HG03520 (cell line): ENCODE results near the gene RNF180.
A peak's percentile ranks its signal among the peaks of the same experiment; 100 is the strongest.

Experiments
- ATAC-seq: cut with Tn5 transposase; IDR thresholded peaks from one replicate; pipeline ENCODE4 v1.9.1; 2021; ENCODE audit warnings: mild to moderate bottlenecking, moderate library complexity; ENCODE audit not compliant: unreplicated experiment

The RNF180 gene

GRCh38 chr5:64165500-64166200 lies at the start of gene RNF180:
Gene RNF180, plus strand, starts transcription at chr5:64165843. Its CDS starts 34,965 bp downstream, at chr5:64200808.
- ATAC-seq = no peak

GRCh38 chr5:64125521-64125920 lies 40.1 kb upstream of the RNF180 start:
- no peak for ATAC-seq

- no peak for ATAC-seq
Observed at GRCh38 chr5:64126202-64126741, 39.4 kb upstream of the RNF180 start.

GRCh38 chr5:64140018-64140417 lies 25.6 kb upstream of the RNF180 start:
- ATAC-seq = no peak

GRCh38 chr5:64144425-64145215 lies 21.0 kb upstream of the RNF180 start:
- ATAC-seq = no peak

GRCh38 chr5:64145216-64145895 lies 20.3 kb upstream of the RNF180 start:
- no peak for ATAC-seq

- ATAC-seq = no peak
Observed at GRCh38 chr5:64147379-64147778, 18.3 kb upstream of the RNF180 start.

GRCh38 chr5:64147849-64148441 lies 17.7 kb upstream of the RNF180 start:
- peak; percentile 52 for ATAC-seq

GRCh38 chr5:64149268-64149667 lies 16.4 kb upstream of the RNF180 start:
- no peak for ATAC-seq

GRCh38 chr5:64149857-64150521 lies 15.7 kb upstream of the RNF180 start:
- no peak for ATAC-seq

- no peak for ATAC-seq
Observed at GRCh38 chr5:64156261-64156660, 9.4 kb upstream of the RNF180 start.

- ATAC-seq = no peak
Observed at GRCh38 chr5:64158827-64159226, 6.8 kb upstream of the RNF180 start.

- no peak for ATAC-seq
Observed at GRCh38 chr5:64160201-64160600, 5.4 kb upstream of the RNF180 start.

- ATAC-seq = no peak
Observed at GRCh38 chr5:64161420-64161819, 4.2 kb upstream of the RNF180 start.

- no peak for ATAC-seq
Observed at GRCh38 chr5:64163135-64163534, 2.5 kb upstream of the RNF180 start.

- ATAC-seq = no peak
Observed at GRCh38 chr5:64163746-64164145, 1.9 kb upstream of the RNF180 start.

GRCh38 chr5:64164166-64164565 lies 1.5 kb upstream of the RNF180 start:
- no peak for ATAC-seq

- ATAC-seq = no peak
Observed at GRCh38 chr5:64165160-64165499, 513 bp upstream of the RNF180 start.

- ATAC-seq = no peak
Observed at GRCh38 chr5:64166201-64166959, 737 bp downstream of the RNF180 start.

- ATAC-seq = no peak
Observed at GRCh38 chr5:64176301-64176700, 10.7 kb downstream of the RNF180 start.
